ENCODE results near the gene MBL2. TPM values are rescaled to one million over a fixed set of nuclear protein-coding genes. Genes with fewer than 3 reads are reported as not detected.

MBL2 gene
- total RNA-seq, 6 experiments from 2014 or later: 56.4 to 173 (median 94.1) TPM

- Histone ChIP-seq H3K36me3 (no peaks in the 10 kb centered on the region), H3K4me3 (no peak overlapping the region), H3K4me1 (peaks cover 0 to 4% (median 0%) of the 10 kb centered on the region in 4 donors), H3K9me3 (no peaks in the 10 kb centered on the region), H3K27me3 (no peaks in the 10 kb centered on the region), H3K27ac (no peak overlapping the region)
- DNase-seq (no peak), ATAC-seq (no peak)
- WGBS (ENCODE audit: insufficient coverage, low coverage, low lambda C conversion rate, missing lambda C conversion rate): 100% methylated on average over 6 of the region's 8 CpGs
- no peak for TF ChIP-seq POLR2A (IDR thresholded peaks at IDR 0.05)
- TF ChIP-seq CTCF (IDR thresholded peaks at IDR 0.05): no peak
- intact Hi-C loops (cut with DNase I): loop anchor here in 1 of 2 donors (5.0 kb wide), 1 partner anchor 33 kb away; no protein-coding TSS in a partner anchor
These were observed 28.4 kb downstream of the MBL2 start for GRCh38 chr10:52744057-52744805.

GRCh38 chr10:52742731-52743130 lies 29.9 kb downstream of the MBL2 start:
- DNase-seq: no peak
- 79% methylated on average over 2 of the region's 3 CpGs for WGBS (ENCODE audit: insufficient coverage, low coverage, low lambda C conversion rate, missing lambda C conversion rate)
- TF ChIP-seq CTCF (IDR thresholded peaks at IDR 0.05) (no peak), POLR2A (IDR thresholded peaks at IDR 0.05) (no peak)
- intact Hi-C loops (cut with DNase I): loop anchor here in 1 of 2 donors (5.0 kb wide), 1 partner anchor 35 kb away; no protein-coding TSS in a partner anchor
- no peak for ATAC-seq
- peaks cover 0 to 4% (median 0%) of the 10 kb centered on the region in 4 donors for H3K4me1 ChIP-seq
- no peaks in the 10 kb centered on the region for H3K9me3 ChIP-seq
- no peak overlapping the region for H3K4me3 ChIP-seq
- no peaks in the 10 kb centered on the region for H3K36me3 ChIP-seq
- no peaks in the 10 kb centered on the region for H3K27me3 ChIP-seq
- no peak overlapping the region for H3K27ac ChIP-seq

- ATAC-seq: no peak
- intact Hi-C loops (cut with DNase I): loop anchor here (2.0 to 5.0 kb wide), 2 partner anchors 35 to 39 kb away; no protein-coding TSS in a partner anchor
- no peak for TF ChIP-seq POLR2A (IDR thresholded peaks at IDR 0.05)
- no peak for TF ChIP-seq CTCF (IDR thresholded peaks at IDR 0.05)
These were observed 30.7 kb downstream of the MBL2 start for GRCh38 chr10:52741851-52742250.

GRCh38 chr10:52740913-52741675 lies 31.5 kb downstream of the MBL2 start:
- DNase-seq (peak in 2 of 3 donors; percentile 41 to 62), ATAC-seq (peak; percentile 88 to 94 (median 92))
- Histone ChIP-seq H3K4me3 (no peak overlapping the region), H3K9me3 (no peaks in the 10 kb centered on the region), H3K27ac (no peak overlapping the region), H3K36me3 (no peaks in the 10 kb centered on the region), H3K27me3 (no peaks in the 10 kb centered on the region), H3K4me1 (peaks cover 0 to 4% (median 0%) of the 10 kb centered on the region in 4 donors)
- 30% methylated on average over 3 of the region's 5 CpGs for WGBS (ENCODE audit: insufficient coverage, low coverage, low lambda C conversion rate, missing lambda C conversion rate)
- TF ChIP-seq POLR2A (IDR thresholded peaks at IDR 0.05) (no peak), CTCF (IDR thresholded peaks at IDR 0.05) (peak; percentile 96 to 98 (median 96))
- intact Hi-C loops (cut with DNase I): loop anchor here (2.0 to 5.0 kb wide), 2 partner anchors 36 to 40 kb away; no protein-coding TSS in a partner anchor

More at GRCh38 chr10:52741851-52742250, 30.7 kb downstream of the MBL2 start:
- Histone ChIP-seq H3K4me1 (peaks cover 0 to 4% (median 0%) of the 10 kb centered on the region in 4 donors), H3K4me3 (no peak overlapping the region), H3K27me3 (no peaks in the 10 kb centered on the region), H3K36me3 (no peaks in the 10 kb centered on the region), H3K9me3 (no peaks in the 10 kb centered on the region), H3K27ac (no peak overlapping the region)
- DNase-seq: no peak
- WGBS (ENCODE audit: insufficient coverage, low coverage, low lambda C conversion rate, missing lambda C conversion rate): 88% methylated on average over 1 of the region's 2 CpGs
